K562 (cell line): ENCODE data around the gene LRRC7. TPM values are rescaled to one million over a fixed set of nuclear protein-coding genes. Genes with fewer than 3 reads are reported as not detected.

Source experiments
- ATAC-seq: fragments of 200-7000 bp; cut with Tn5 transposase; 3 replicates; pipeline ENCODE4 v1.9.1; 2020; ENCODE audit warnings: moderate library complexity
- BruUV-seq: library from RNA; stranded (reverse); fragments of 400-500 nt; replicated peaks from 2 replicates; lab custom pipeline; 2021; lab: Mats Ljungman, UMichigan
- CTCF ChIA-PET: fragments of 300-600 bp; formaldehyde crosslinking; extraction: SDS; loops from one replicate; lab custom pipeline; 2021; ENCODE audit warnings: low intra/inter-chr PET ratio; lab: Yijun Ruan, JAX
- POLR2A ChIA-PET: fragments of 300-600, 350-650 bp; sonication (Branson Sonifier 250); formaldehyde crosslinking; extraction: SDS; loops from one replicate; lab custom pipeline; 2021; ENCODE audit warnings: antibody characterized with exemption, inconsistent platforms; lab: Yijun Ruan, JAX
- DNase-seq, 4 experiments: peaks; one replicate each; pipeline versions ENCODE4 v3.0.0 to v3.0.0-alpha.2; 2011 to 2018; ENCODE audit warnings: low spot score in 3 of 4, mixed read lengths in 3 of 4; ENCODE audit errors: extremely low read depth in 1 of 4
- FAIRE-seq: peaks from 2 replicates; lab custom pipeline; 2011; peaks lifted over from hg19 to GRCh38; lab: Jason Lieb, UNC
- H2AFZ ChIP-seq: 2 replicates; pipeline ENCODE4 v1.6.0; 2011; ENCODE audit warnings: low read depth, low read length, control low read depth, inconsistent platforms
- H3K27ac ChIP-seq: fragments of 200-600 bp; 3 replicates; pipeline ENCODE4 v1.8.0; 2011; ENCODE audit warnings: low read depth, mild to moderate bottlenecking, control low read depth, inconsistent platforms, low read length, moderate library complexity, mixed read lengths; ENCODE audit errors: extremely low read depth
- H3K27me3 ChIP-seq, 2 experiments: fragments of 300-600 bp in 1 of 2; 2 replicates in 1 of 2; 3 replicates in 1 of 2; pipeline versions ENCODE4 v1.6.0 to v1.8.0; 2011; ENCODE audit warnings: inconsistent platforms in 2 of 2, low read length in 2 of 2, mild to moderate bottlenecking in 1 of 2, mixed read lengths in 1 of 2, moderate library complexity in 1 of 2; ENCODE audit not compliant: control insufficient read depth in 2 of 2, insufficient read depth in 2 of 2
- H3K36me3 ChIP-seq: fragments of 300-600 bp; 3 replicates; pipeline ENCODE4 v1.8.0; 2011; ENCODE audit warnings: mild to moderate bottlenecking, low read length, inconsistent platforms; ENCODE audit not compliant: control insufficient read depth, insufficient read depth
- H3K4me1 ChIP-seq, 2 experiments: fragments of 200-600 bp in 1 of 2; replicated peaks in 1 of 2; 2 replicates in 1 of 2; 3 replicates in 1 of 2; pipeline versions ENCODE4 v1.5.1 to v1.8.0; 2011; ENCODE audit warnings: inconsistent platforms in 2 of 2, low read length in 2 of 2, mild to moderate bottlenecking in 1 of 2, mixed read lengths in 1 of 2, moderate library complexity in 1 of 2; ENCODE audit not compliant: control insufficient read depth in 2 of 2, insufficient read depth in 2 of 2
- H3K4me2 ChIP-seq: 2 replicates; pipeline ENCODE4 v1.6.1; 2011; ENCODE audit warnings: low read length, control low read depth, inconsistent platforms, mixed read lengths; ENCODE audit not compliant: insufficient read depth
- H3K4me3 ChIP-seq: fragments of 200-600 bp; sonication (generic), shearing (Covaris generic); 2 replicates; pipeline ENCODE4 v1.5.1; 2016; ENCODE audit warnings: control low read depth, inconsistent platforms
- H3K79me2 ChIP-seq: fragments of 200-600 bp; 3 replicates; pipeline ENCODE4 v1.8.0; 2011; ENCODE audit warnings: low read length, inconsistent platforms; ENCODE audit not compliant: control insufficient read depth, insufficient read depth
- H3K9ac ChIP-seq, 2 experiments: 2 replicates each; pipeline versions ENCODE4 v1.6.0 to v1.6.1; 2011; ENCODE audit warnings: low read depth in 2 of 2, low read length in 2 of 2, control low read depth in 1 of 2, inconsistent platforms in 1 of 2, mild to moderate bottlenecking in 1 of 2, mixed read lengths in 1 of 2; ENCODE audit not compliant: insufficient read depth in 1 of 2
- H3K9me1 ChIP-seq: one replicate; pipeline ENCODE4 v1.6.0; 2011; ENCODE audit warnings: inconsistent platforms, mild to moderate bottlenecking, low read length, moderate library complexity; ENCODE audit not compliant: control insufficient read depth, insufficient read depth
- H3K9me3 ChIP-seq: replicated peaks from 2 replicates; pipeline ENCODE4 v1.5.1; 2011; ENCODE audit warnings: low read depth, low read length, inconsistent platforms; ENCODE audit not compliant: control insufficient read depth, insufficient read depth
- H4K20me1 ChIP-seq: replicated peaks from 2 replicates; pipeline ENCODE4 v1.6.1; 2011; ENCODE audit warnings: low read length, inconsistent platforms, mixed read lengths; ENCODE audit not compliant: control insufficient read depth, insufficient read depth
- ETV6 ChIP-seq, 3 experiments: fragments of 150-350 bp in 1 of 3; sonication (generic) in 1 of 3; formaldehyde crosslinking in 1 of 3; IDR thresholded peaks; 2 replicates each; pipeline versions ENCODE4 v1.6.1 to v1.8.0; 2014 to 2022; ENCODE audit warnings: borderline replicate concordance in 2 of 3, low read depth in 2 of 3, antibody characterized with exemption in 1 of 3, low read length in 1 of 3, mild to moderate bottlenecking in 1 of 3, missing genetic modification reagents in 1 of 3
- JUN ChIP-seq, 2 experiments: sonication (generic) in 1 of 2; formaldehyde crosslinking in 1 of 2; IDR thresholded peaks; 2 replicates each; pipeline versions ENCODE4 v1.6.1 to v1.8.0; 2012 to 2022; ENCODE audit warnings: borderline replicate concordance in 2 of 2, mild to moderate bottlenecking in 2 of 2, improper control_type of control experiment in 1 of 2, low read depth in 1 of 2, low read length in 1 of 2, missing genetic modification reagents in 1 of 2
- KDM4B ChIP-seq, 2 experiments: fragments of 450-650 bp in 1 of 2; sonication (generic) in 1 of 2; IDR thresholded peaks; 2 replicates each; pipeline ENCODE4 v1.6.1; 2016 to 2017; ENCODE audit warnings: borderline replicate concordance in 2 of 2, antibody characterized with exemption in 1 of 2, low read depth in 1 of 2, mild to moderate bottlenecking in 1 of 2
- MCM5 ChIP-seq: fragments of 450-650 bp; IDR thresholded peaks from 2 replicates; pipeline ENCODE4 v1.6.1; 2016; ENCODE audit warnings: low read depth
- YBX1 ChIP-seq: fragments of 450-650 bp; IDR thresholded peaks from 2 replicates; pipeline ENCODE4 v1.7.1; 2016; ENCODE audit warnings: mild to moderate bottlenecking
- ZFX ChIP-seq: sonication (generic); formaldehyde crosslinking; IDR thresholded peaks from 2 replicates; pipeline ENCODE4 v1.8.0; 2022; ENCODE audit warnings: mild to moderate bottlenecking, missing genetic modification reagents, moderate library complexity
- ZNF146 ChIP-seq: IDR thresholded peaks from one replicate; pipeline ENCODE4 v1.6.1; 2018; ENCODE audit warnings: missing compliant biosample characterization; ENCODE audit not compliant: unreplicated experiment
- ZNF740 ChIP-seq, 3 experiments: fragments of 200-800 bp in 1 of 3; sonication (Bioruptor generic) in 1 of 3; sonication (generic) in 1 of 3; formaldehyde crosslinking in 1 of 3; IDR thresholded peaks; 2 replicates each; pipeline versions ENCODE4 v1.6.1 to v1.8.0; 2016 to 2022; ENCODE audit warnings: mild to moderate bottlenecking in 2 of 3, missing compliant biosample characterization in 2 of 3, missing genetic modification characterization in 2 of 3, missing genetic modification reagents in 1 of 3
- WGBS: fragments of 100-300 bp; shearing (Covaris generic); methylation state at CpG from one replicate; pipeline ENCODE4 v1.1.6; 2016; ENCODE audit warnings: low coverage, mixed read lengths; ENCODE audit not compliant: insufficient coverage; ENCODE audit errors: missing lambda C conversion rate; 5-methylcytosine and 5-hydroxymethylcytosine counted together
- in situ Hi-C: fragments of 300-500 bp; cut with MboI; formaldehyde crosslinking; loops from 4 replicates; pipeline ENCODE4 v1.15.0; 2018; ENCODE audit warnings: inconsistent platforms, mixed read lengths
- intact Hi-C: fragments of 100-400 bp; cut with micrococcal nuclease; formaldehyde crosslinking; loops from 2 replicates; pipeline ENCODE4 v1.14.2; 2022
- polyA plus RNA-seq, 8 experiments: library from polyadenylated mRNA; depleted of rRNA in 4 of 8; stranded (reverse) in 5 of 8; unstranded in 3 of 8; fragments of >200 nt; fragmentation: Nextera tagmentation in 2 of 8; fragmentation: Illumina TruSeq in 1 of 8; extraction: Ambion mirVana in 2 of 8; extraction: Trizol in 1 of 8; gene quantifications; 2 replicates each; pipeline versions ENCODE4 v1.2.1 to v1.2.3, GENCODE V29; 2011 to 2014; ENCODE audit warnings: inconsistent platforms in 1 of 8, missing spikeins in 1 of 8
- total RNA-seq, 7 experiments: library from RNA; depleted of rRNA in 6 of 7; stranded (reverse); fragments of >200 nt in 6 of 7; fragmentation: Illumina TruSeq in 2 of 7; extraction: Trizol in 2 of 7; gene quantifications; 2 replicates each; pipeline versions ENCODE4 v1.2.1 to v1.2.3, GENCODE V29; 2011 to 2021; ENCODE audit warnings: low replicate concordance in 1 of 7

The LRRC7 gene
- total and polyA plus RNA-seq, 9 of the 15 experiments (the other 6 are each of a cell fraction or from before 2014, with no cell fraction given), result 0.09 to 0.94 (median 0.49) TPM

GRCh38 chr1:69765951-69766350, 198.2 kb downstream of the LRRC7 start (continued):
- no peak for TF ChIP-seq ETV6 (IDR thresholded peaks at IDR 0.05; ENCODE audit: borderline replicate concordance in 1 of 2, low read depth in 2 of 2, low read length in 1 of 2)
- TF ChIP-seq ETV6 (CRISPR knock-in tag; IDR thresholded peaks at IDR 0.05; ENCODE audit: borderline replicate concordance), result no peak
- no peak for TF ChIP-seq YBX1
- TF ChIP-seq KDM4B (IDR thresholded peaks at IDR 0.05; ENCODE audit: borderline replicate concordance in 2 of 2, low read depth in 1 of 2), result no peak

GRCh38 chr1:69766431-69767180, 198.9 kb downstream of the LRRC7 start:
- no peaks in the 10 kb centered on the region for H3K27me3 ChIP-seq
- CTCF ChIA-PET, result no interaction called here
- 3% methylated on average over 7 of the region's 7 CpGs for WGBS
- H3K9me1 ChIP-seq, result no peaks in the 10 kb centered on the region
- no peaks in the 10 kb centered on the region for H3K79me2 ChIP-seq
- in situ Hi-C loops, result no loop called here
- no peak overlapping the region for H2AFZ ChIP-seq
- ATAC-seq (no peak), FAIRE-seq (no peak)
- intact Hi-C loops, result no loop called here
- no peaks in the 10 kb centered on the region for H3K36me3 ChIP-seq
- H3K9ac ChIP-seq, result no peak overlapping the region
- H3K4me2 ChIP-seq, result no peak overlapping the region
- POLR2A ChIA-PET, result no interaction called here
- H3K4me1 ChIP-seq, result no peaks in the 10 kb centered on the region
- H4K20me1 ChIP-seq, result no peaks in the 10 kb centered on the region
- H3K27ac ChIP-seq, result no peak overlapping the region
- no peak overlapping the region for H3K4me3 ChIP-seq
- no peaks in the 10 kb centered on the region for H3K9me3 ChIP-seq
- no TSS peak for BruUV-seq
- TF ChIP-seq ZNF740 (CRISPR knock-in tag; IDR thresholded peaks at IDR 0.05), result no peak
- TF ChIP-seq ZNF740 (tag; IDR thresholded peaks at IDR 0.05), result no peak
- TF ChIP-seq JUN (IDR thresholded peaks at IDR 0.05; ENCODE audit: borderline replicate concordance, low read depth, low read length), result no peak
- TF ChIP-seq JUN (CRISPR knock-in tag; IDR thresholded peaks at IDR 0.05; ENCODE audit: borderline replicate concordance), result no peak
- no peak for TF ChIP-seq MCM5
- TF ChIP-seq ZFX (CRISPR knock-in tag), result no peak
- TF ChIP-seq ZNF146 (CRISPR knock-in tag), result no peak
- TF ChIP-seq, all 486 proteins: peak for 0
- DNase-seq, result no peak
